ENCODE data around the gene RRBP1. TPM values are rescaled to one million over a fixed set of nuclear protein-coding genes. Genes with fewer than 3 reads are reported as not detected.

Gene RRBP1
- 131 and 209 TPM in 2 replicates for total RNA-seq (ENCODE audit: low replicate concordance)

GRCh38 chr20:17682103-17682888 is at the start of gene RRBP1:
Gene RRBP1 (minus strand): TSS chr20:17682242. CDS start chr20:17660507, 21,735 bp downstream.

GRCh38 chr20:17699931-17700351 is 17.9 kb upstream of the RRBP1 start, which contains the start of gene BANF2:
Gene BANF2 (plus strand): TSS chr20:17699966. CDS start chr20:17725026, 25,060 bp downstream.

GRCh38 chr20:17569616-17570346 is 112.3 kb downstream of the RRBP1 start, which contains the start of gene DSTN:
Gene DSTN (plus strand): TSS chr20:17570075. CDS start chr20:17570209, 134 bp downstream.

Other genes starting within 250 kb of the RRBP1 start
- 0.35 and 2.5 TPM in 2 replicates for gene BFSP1, start 150.9 kb downstream of the RRBP1 start, total RNA-seq (ENCODE audit: low replicate concordance)
- 65.3 and 279 TPM in 2 replicates for gene DSTN, start 112.2 kb downstream of the RRBP1 start, total RNA-seq (ENCODE audit: low replicate concordance)
- gene BANF2, start 17.7 kb upstream of the RRBP1 start, total RNA-seq (ENCODE audit: low replicate concordance), result not detected in 2 replicates